ENCODE results near the gene CLEC4G. TPM values are rescaled to one million over a fixed set of nuclear protein-coding genes. Genes with fewer than 3 reads are reported as not detected.
A peak's percentile ranks its signal among the peaks of the same experiment; 100 is the strongest.

The CLEC4G gene
- polyA plus RNA-seq, 1 experiment, result not detected

GRCh38 chr19:7685546-7686445 lies 46.1 kb downstream of the CLEC4G start:
- H3K27me3 ChIP-seq (ENCODE audit: control insufficient read depth, insufficient read depth, low read length), result no peaks in the 10 kb centered on the region
- no peak for DNase-seq (ENCODE audit: low read depth, low spot score)
- no peak overlapping the region for H3K4me3 ChIP-seq (ENCODE audit: low read depth, low read length)
- CTCF ChIA-PET, result interaction anchor here (0.5 to 1.3 kb wide), 3 partner anchors 36 to 117 kb away, joined by 3 to 9 read pairs (median 3); no protein-coding TSS in a partner anchor
- POLR2A ChIA-PET, result no interaction called here
- no peak overlapping the region for H3K27ac ChIP-seq (ENCODE audit: low read depth, low read length)
- peaks cover 5% of the 10 kb centered on the region; the same call in 1 of the 2 replicates for H3K9me3 ChIP-seq (ENCODE audit: control insufficient read depth, insufficient read depth, low read length)
- TF ChIP-seq CTCF (IDR thresholded peaks at IDR 0.05; ENCODE audit: low read depth, low read length), result no peak

GRCh38 chr19:7682175-7682855 lies 49.6 kb downstream of the CLEC4G start:
- DNase-seq (ENCODE audit: low read depth, low spot score), result no peak
- CTCF ChIA-PET, result no interaction called here

GRCh38 chr19:7681340-7682174 lies 50.4 kb downstream of the CLEC4G start:
- peaks cover 3% of the 10 kb centered on the region for H3K27me3 ChIP-seq (ENCODE audit: control insufficient read depth, insufficient read depth, low read length)
- H3K4me3 ChIP-seq (ENCODE audit: low read depth, low read length), result peak overlapping the region; percentile 92
- DNase-seq (ENCODE audit: low read depth, low spot score), result peak; percentile 21
- H3K27ac ChIP-seq (ENCODE audit: low read depth, low read length), result peak overlapping the region; percentile 39
- peak; percentile 68 for TF ChIP-seq CTCF (IDR thresholded peaks at IDR 0.05; ENCODE audit: low read depth, low read length)
- H3K9me3 ChIP-seq (ENCODE audit: control insufficient read depth, insufficient read depth, low read length), result no peaks in the 10 kb centered on the region; the same call in 1 of the 2 replicates
- ChIA-PET POLR2A (interaction anchor here (0.5 to 1.0 kb wide), 6 partner anchors 29 to 143 kb away, joined by 3 to 11 read pairs (median 4); partner anchors contain the start of genes PET100 and XAB2), CTCF (interaction anchor here (0.5 to 2.2 kb wide), 42 partner anchors 8 to 582 kb away, joined by 3 to 80 read pairs (median 4); partner anchors contain the start of genes FCER2, INSR, PET100 and RETN)

More at GRCh38 chr19:7682175-7682855, 49.6 kb downstream of the CLEC4G start:
- POLR2A ChIA-PET, result no interaction called here
- TF ChIP-seq CTCF (IDR thresholded peaks at IDR 0.05; ENCODE audit: low read depth, low read length), result no peak; the same call in 1 of the 2 replicates
- no peak overlapping the region for H3K27ac ChIP-seq (ENCODE audit: low read depth, low read length)
- H3K9me3 ChIP-seq (ENCODE audit: control insufficient read depth, insufficient read depth, low read length), result no peaks in the 10 kb centered on the region; the same call in 1 of the 2 replicates
- peak overlapping the region; percentile 92 for H3K4me3 ChIP-seq (ENCODE audit: low read depth, low read length)
- peaks cover 3% of the 10 kb centered on the region for H3K27me3 ChIP-seq (ENCODE audit: control insufficient read depth, insufficient read depth, low read length)

- peak; percentile 64 for TF ChIP-seq CTCF (IDR thresholded peaks at IDR 0.05; ENCODE audit: low read depth, low read length)
- ChIA-PET POLR2A (interaction anchor here (0.5 to 1.0 kb wide), 6 partner anchors 28 to 144 kb away, joined by 3 to 11 read pairs (median 4); partner anchors contain the start of genes PET100 and XAB2), CTCF (interaction anchor here (0.5 to 2.2 kb wide), 43 partner anchors 9 to 581 kb away, joined by 3 to 80 read pairs (median 4); partner anchors contain the start of genes FCER2, INSR, PET100 and RETN)
- peak within 1 kb of the TSS; percentile 39 for H3K27ac ChIP-seq (ENCODE audit: low read depth, low read length)
- DNase-seq (ENCODE audit: low read depth, low spot score), result peak; percentile 39
- peaks cover 3% of the 10 kb centered on the region for H3K27me3 ChIP-seq (ENCODE audit: control insufficient read depth, insufficient read depth, low read length)
- peak within 1 kb of the TSS; percentile 92 for H3K4me3 ChIP-seq (ENCODE audit: low read depth, low read length)
- H3K9me3 ChIP-seq (ENCODE audit: control insufficient read depth, insufficient read depth, low read length), result no peaks in the 10 kb centered on the region; the same call in 1 of the 2 replicates
Observed at GRCh38 chr19:7680606-7681339, 51.1 kb downstream of the CLEC4G start, which contains the start of gene TRAPPC5. TSS of gene TRAPPC5 (plus strand) at chr19:7680833. CDS start at chr19:7682254, 1,421 bp downstream.

Data from AG04450 (cell line).